Endothelial cell of umbilical vein (primary cell): ENCODE data around the gene HECW1.

Experiments used
- CTCF ChIP-seq, 2 donors: IDR thresholded peaks; 1 replicate in 1 of 2; 2 replicates in 1 of 2; pipeline ENCODE4 v1.5.1; 2011; ENCODE audit warnings: low read length in 2 of 2, mild to moderate bottlenecking in 2 of 2, moderate library complexity in 2 of 2, control low read depth in 1 of 2, inconsistent platforms in 1 of 2, low read depth in 1 of 2; ENCODE audit not compliant: insufficient read depth in 1 of 2; ENCODE audit errors: extremely low read depth in 1 of 2
- EZH2 ChIP-seq: IDR thresholded peaks from 2 replicates; pipeline ENCODE4 v1.6.1; 2012; ENCODE audit warnings: borderline replicate concordance, low read depth, mild to moderate bottlenecking, moderate library complexity, low read length, inconsistent platforms; ENCODE audit not compliant: severe bottlenecking
- GATA2 ChIP-seq: IDR thresholded peaks from 2 replicates; pipeline ENCODE4 v1.7.0; 2011; ENCODE audit warnings: low read depth, mild to moderate bottlenecking, moderate library complexity, mixed read lengths, low read length; ENCODE audit not compliant: insufficient read length, insufficient read depth
- JUN ChIP-seq: IDR thresholded peaks from 2 replicates; pipeline ENCODE4 v1.6.1; 2011; ENCODE audit warnings: borderline replicate concordance, low read depth; ENCODE audit not compliant: insufficient read length, insufficient read depth
- MYC ChIP-seq: IDR thresholded peaks from one replicate; pipeline ENCODE4 v1.6.1; 2011; ENCODE audit warnings: mild to moderate bottlenecking, low read depth, low read length
- POLR2A ChIP-seq: IDR thresholded peaks from 2 replicates; pipeline ENCODE4 v1.6.1; 2012; ENCODE audit warnings: low read depth, mild to moderate bottlenecking, control low read depth, low read length
- POLR2AphosphoS5 ChIP-seq: IDR thresholded peaks from 2 replicates; pipeline ENCODE4 v1.6.1; 2012; ENCODE audit warnings: low read depth, mild to moderate bottlenecking, control low read depth, low read length, moderate library complexity; ENCODE audit not compliant: insufficient read depth

GRCh38 chr7:43306404-43306803, 194.0 kb downstream of the HECW1 start:
- TF ChIP-seq POLR2A (no peak), MYC (no peak), EZH2 (no peak), CTCF (IDR thresholded peaks at IDR 0.05; ENCODE audit: extremely low read depth in 1 of 2, insufficient read depth in 1 of 2, low read depth in 1 of 2, low read length in 2 of 2) (no peak), GATA2 (no peak), POLR2AphosphoS5 (no peak), JUN (no peak)
